Subcutaneous adipose tissue (tissue), 4 donors: ENCODE measurements around the gene ZNF837. TPM values are rescaled to one million over a fixed set of nuclear protein-coding genes. Genes with fewer than 3 reads are reported as not detected.

Experiments
- total RNA-seq, 4 donors: library from RNA; depleted of rRNA; stranded (reverse); fragments of >200 nt; gene quantifications; one replicate each; pipeline ENCODE4 v1.1.0, GENCODE V29; 2016
- TF ChIP-seq, protein P1 (sequence below): fragments of 450-650 bp; IDR thresholded peaks from one replicate; pipeline ENCODE4 v1.5.1; 2016; ENCODE audit warnings: low read depth, mild to moderate bottlenecking, control low read depth, antibody characterized with exemption, moderate library complexity

ZNF837 gene
- total RNA-seq, 4 donors from 2014 or later, result 0.65 to 3.2 (median 1.3) TPM

DNA sequence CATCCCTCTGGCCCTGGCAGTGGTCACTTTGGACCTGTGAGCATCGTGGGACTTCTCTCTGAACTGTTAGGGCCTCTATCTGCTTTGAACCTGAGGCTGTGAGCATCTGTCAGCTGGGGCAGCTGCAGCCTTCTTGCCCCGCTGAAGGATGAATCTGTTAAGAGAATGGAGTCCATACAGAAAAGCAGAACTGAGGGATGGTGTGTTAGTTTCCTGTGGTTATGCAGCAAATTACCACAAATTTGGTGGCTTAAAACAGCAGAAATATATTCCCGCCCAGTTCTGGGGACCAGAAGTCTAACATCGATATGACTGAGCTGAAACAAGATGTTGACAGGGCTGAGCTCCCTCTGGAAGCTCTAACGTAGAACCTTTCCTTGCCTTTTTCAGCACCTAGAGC, 16.7 kb downstream of the ZNF837 start:
- TF ChIP-seq, protein P1, sequence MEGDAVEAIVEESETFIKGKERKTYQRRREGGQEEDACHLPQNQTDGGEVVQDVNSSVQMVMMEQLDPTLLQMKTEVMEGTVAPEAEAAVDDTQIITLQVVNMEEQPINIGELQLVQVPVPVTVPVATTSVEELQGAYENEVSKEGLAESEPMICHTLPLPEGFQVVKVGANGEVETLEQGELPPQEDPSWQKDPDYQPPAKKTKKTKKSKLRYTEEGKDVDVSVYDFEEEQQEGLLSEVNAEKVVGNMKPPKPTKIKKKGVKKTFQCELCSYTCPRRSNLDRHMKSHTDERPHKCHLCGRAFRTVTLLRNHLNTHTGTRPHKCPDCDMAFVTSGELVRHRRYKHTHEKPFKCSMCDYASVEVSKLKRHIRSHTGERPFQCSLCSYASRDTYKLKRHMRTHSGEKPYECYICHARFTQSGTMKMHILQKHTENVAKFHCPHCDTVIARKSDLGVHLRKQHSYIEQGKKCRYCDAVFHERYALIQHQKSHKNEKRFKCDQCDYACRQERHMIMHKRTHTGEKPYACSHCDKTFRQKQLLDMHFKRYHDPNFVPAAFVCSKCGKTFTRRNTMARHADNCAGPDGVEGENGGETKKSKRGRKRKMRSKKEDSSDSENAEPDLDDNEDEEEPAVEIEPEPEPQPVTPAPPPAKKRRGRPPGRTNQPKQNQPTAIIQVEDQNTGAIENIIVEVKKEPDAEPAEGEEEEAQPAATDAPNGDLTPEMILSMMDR, result no peak

DNA sequence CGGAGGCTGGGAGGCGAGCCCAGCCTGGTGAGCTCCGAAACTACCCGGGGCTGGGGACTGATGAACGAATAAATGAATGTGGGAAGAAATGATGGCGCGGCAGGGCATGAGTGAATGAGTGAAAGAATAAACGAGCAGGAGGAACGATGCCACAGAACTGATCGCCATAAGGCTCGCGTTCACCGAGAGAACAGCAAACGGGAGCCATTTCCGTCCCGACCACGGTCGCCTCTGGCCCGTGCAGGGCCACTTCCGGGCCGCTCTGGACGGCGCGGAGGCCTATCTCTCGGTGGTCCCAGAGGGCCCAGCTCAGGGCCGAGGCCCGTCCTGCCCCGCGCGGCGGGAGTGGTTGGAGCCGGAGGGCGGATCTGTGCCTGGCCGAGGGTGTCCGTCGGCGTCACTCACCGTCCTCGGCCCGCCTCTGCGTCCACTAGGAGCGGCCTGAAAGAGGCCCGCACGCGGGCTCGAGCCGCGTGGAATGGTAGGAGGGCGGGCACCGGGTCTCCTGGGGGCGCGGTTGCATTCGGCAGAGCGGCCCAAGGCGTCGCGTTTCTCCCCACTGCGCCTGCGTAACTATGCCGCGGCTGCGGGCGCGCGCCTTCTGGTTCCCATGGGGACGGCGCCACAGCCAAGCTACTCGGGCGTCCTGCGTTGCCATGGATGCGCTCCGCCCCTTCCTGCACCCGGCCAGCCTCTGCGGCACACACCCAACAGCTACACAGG, 18.4 kb downstream of the ZNF837 start, which contains the start of gene ZNF497:
ZNF497 (minus strand) TSS at position 480 of the 723 bp plus-strand sequence. CDS start 5,116 bp downstream, outside the sequence.
- TF ChIP-seq, protein P1, result no peak

DNA sequence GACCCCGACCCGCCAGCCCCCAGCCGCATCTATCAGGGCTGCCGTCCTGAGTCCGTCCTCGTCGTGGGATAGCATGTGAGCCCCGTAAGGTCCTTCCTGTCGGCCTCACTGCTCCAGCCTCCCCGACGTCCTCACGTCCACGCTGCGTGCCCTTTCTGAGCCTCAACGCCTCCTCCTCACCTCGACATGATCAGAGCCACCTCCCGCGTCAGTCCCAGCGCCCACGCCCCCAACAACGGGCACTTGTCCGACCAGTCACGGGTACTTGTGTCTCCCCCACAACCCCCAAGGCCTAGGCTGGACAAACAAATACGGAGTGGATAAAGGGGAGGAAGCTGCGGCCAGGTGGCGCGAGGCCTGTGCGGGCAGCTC, 18.9 kb downstream of the ZNF837 start:
- TF ChIP-seq, protein P1, result no peak

DNA sequence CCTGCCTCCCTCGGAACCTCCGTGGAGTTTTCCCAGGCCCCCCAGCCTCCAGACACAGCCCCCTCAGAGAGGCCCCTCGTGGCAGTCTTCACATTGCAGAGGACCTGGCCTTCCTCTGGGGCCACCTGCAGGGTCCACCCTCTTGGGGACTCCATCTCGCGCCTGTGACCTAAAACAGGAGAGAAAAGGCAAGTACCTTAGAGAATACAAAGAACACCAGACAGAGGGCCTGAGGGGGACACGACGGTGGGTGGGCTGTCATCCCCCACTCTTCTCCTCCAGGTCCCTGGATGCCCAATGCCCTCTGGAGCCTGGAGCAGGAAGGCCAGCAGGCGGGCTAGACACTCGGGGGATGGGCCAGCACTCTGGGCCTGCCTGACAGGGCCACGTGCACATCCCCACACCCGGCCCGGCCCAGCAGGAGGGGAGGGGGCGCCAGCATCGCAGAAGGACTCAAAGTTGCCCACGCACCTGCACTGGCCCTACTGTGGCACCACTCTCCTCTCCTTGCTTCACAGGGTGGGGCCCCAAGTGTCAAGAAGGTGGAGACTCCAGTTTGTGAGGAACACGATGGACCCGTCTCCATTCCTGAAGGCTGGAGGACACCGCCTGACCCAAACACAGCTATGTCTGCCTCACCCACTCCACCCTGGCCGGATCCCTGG, 23.2 kb downstream of the ZNF837 start:
- TF ChIP-seq, protein P1, result no peak

DNA sequence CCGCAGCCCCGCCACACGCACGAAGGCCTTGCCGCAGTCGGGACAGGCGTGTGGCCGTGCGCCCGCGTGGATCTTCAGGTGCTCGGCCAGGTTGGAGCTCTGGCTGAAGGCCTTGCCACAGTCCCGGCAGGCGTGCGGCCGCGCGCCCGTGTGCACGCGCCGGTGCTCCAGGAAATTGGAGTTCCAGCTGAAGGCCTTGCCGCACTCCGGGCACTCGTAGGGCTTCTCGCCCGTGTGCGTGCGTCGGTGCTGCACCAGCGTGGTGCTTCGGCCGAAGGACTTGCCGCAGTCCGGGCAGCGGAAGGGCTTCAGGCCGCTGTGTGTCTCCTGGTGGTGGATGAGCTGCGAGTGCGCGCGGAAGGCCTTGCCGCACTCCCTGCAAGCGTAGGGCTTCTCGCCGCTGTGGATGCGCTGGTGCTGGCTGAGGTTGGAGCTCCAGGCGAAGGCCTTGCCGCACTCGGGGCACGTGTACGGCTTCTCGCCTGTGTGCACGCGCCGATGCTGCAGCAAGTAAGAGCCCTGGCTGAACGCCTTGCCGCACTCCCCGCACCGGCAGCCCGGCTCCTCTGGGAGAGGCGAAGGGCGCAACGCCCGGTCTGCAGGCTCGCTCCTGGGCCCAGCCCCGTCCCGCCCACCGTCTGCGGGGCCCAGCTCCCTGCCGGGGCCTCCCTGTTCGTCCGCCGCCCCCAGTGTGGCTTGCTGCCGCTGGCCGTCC, 23.9 kb downstream of the ZNF837 start:
- TF ChIP-seq, protein P1, result no peak

DNA sequence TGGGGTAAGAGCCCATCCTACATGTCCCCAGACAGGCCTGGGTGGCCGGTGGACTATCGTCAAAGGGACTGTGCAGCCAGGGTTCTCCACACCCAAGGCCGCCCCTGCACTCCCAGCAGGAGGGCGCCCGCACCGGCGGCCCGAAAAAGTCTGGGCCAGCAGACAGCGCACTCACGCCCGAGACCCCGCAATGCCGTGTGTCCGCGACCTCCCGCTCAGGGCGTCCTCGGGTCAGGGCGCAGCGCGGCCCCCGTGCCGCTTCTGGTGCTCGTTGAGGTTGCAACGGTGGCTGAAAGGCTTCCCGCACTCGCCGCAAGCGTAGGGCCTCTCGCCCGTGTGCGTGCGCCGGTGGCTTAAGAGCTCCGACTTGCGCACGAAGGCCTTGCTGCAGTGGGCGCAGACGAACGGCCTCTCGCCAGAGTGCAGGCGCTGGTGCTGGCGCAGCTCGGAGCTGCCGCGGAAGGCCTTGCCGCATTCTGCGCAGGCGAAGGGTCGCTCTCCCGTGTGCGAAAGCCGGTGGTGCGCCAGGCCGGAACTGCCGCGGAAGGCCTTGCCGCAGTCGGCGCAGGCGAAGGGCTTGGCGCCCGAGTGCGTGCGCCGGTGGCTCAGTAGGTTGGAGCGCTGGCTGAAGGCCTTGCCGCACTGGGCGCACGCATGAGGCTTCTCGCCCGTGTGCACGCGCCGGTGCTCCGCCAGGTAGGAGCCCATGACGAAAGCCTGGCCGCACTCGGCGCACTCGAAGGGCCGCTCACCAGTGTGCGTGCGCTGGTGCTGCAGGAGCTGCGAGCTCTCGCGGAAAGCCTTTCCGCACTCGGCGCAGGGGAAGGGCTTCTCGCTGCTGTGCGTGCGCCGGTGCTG, 24.7 kb downstream of the ZNF837 start:
- TF ChIP-seq, protein P1, result no peak
